Keratinocyte (primary cell): ENCODE data around the gene IL11. TPM values are rescaled to one million over a fixed set of nuclear protein-coding genes. Genes with fewer than 3 reads are reported as not detected.
A peak's percentile ranks its signal among the peaks of the same experiment; 100 is the strongest.

Experiments
- DNase-seq: peaks from one replicate; pipeline ENCODE4 v3.0.0-alpha.2; 2011; ENCODE audit warnings: low read depth, missing footprints, low spot score
- FAIRE-seq: peaks from 2 replicates; lab custom pipeline; 2011; peaks lifted over from hg19 to GRCh38; lab: Jason Lieb, UNC
- H2AFZ ChIP-seq: 2 replicates; pipeline ENCODE4 v1.6.0; 2012; ENCODE audit warnings: low read length, control low read depth, inconsistent platforms; ENCODE audit not compliant: control insufficient read depth
- H3K27ac ChIP-seq: 2 replicates; pipeline ENCODE4 v1.5.1; 2011; ENCODE audit warnings: low read length; ENCODE audit not compliant: control insufficient read depth, insufficient read depth
- H3K27me3 ChIP-seq: 3 replicates; pipeline ENCODE4 v1.6.0; 2011; ENCODE audit warnings: low read length; ENCODE audit not compliant: control insufficient read depth, insufficient read depth; ENCODE audit errors: extremely low read depth
- H3K36me3 ChIP-seq, 2 experiments: 2 replicates in 1 of 2; 3 replicates in 1 of 2; pipeline ENCODE4 v1.5.1; 2011; ENCODE audit warnings: low read length in 2 of 2, mild to moderate bottlenecking in 1 of 2; ENCODE audit not compliant: control insufficient read depth in 2 of 2, insufficient read depth in 2 of 2; ENCODE audit errors: extremely low read depth in 1 of 2
- H3K4me1 ChIP-seq: 3 replicates; pipeline ENCODE4 v1.5.1; 2011; ENCODE audit warnings: low read length; ENCODE audit not compliant: control insufficient read depth, insufficient read depth; ENCODE audit errors: extremely low read depth
- H3K4me2 ChIP-seq: 3 replicates; pipeline ENCODE4 v1.6.0; 2011; ENCODE audit warnings: low read depth, low read length; ENCODE audit not compliant: control insufficient read depth, insufficient read depth; ENCODE audit errors: extremely low read depth
- H3K4me3 ChIP-seq, 3 experiments: fragments of 200-600 bp in 1 of 3; sonication (generic) in 1 of 3; 2 replicates in 2 of 3; 3 replicates in 1 of 3; pipeline ENCODE4 v1.5.1; 2011 to 2016; ENCODE audit warnings: low read length in 3 of 3, mild to moderate bottlenecking in 3 of 3, control low read depth in 2 of 3, inconsistent platforms in 1 of 3, low read depth in 1 of 3, mixed read lengths in 1 of 3, mixed run types in 1 of 3, moderate library complexity in 1 of 3; ENCODE audit not compliant: control insufficient read depth in 2 of 3, insufficient read depth in 2 of 3; ENCODE audit errors: extremely low read depth in 1 of 3
- H3K79me2 ChIP-seq: 2 replicates; pipeline ENCODE4 v1.6.0; 2012; ENCODE audit warnings: low read length; ENCODE audit not compliant: control insufficient read depth, insufficient read depth
- H3K9ac ChIP-seq: 3 replicates; pipeline ENCODE4 v1.6.0; 2011; ENCODE audit warnings: low read length; ENCODE audit not compliant: control insufficient read depth, insufficient read depth; ENCODE audit errors: extremely low read depth
- H3K9me1 ChIP-seq: 3 replicates; pipeline ENCODE4 v1.6.0; 2011; ENCODE audit warnings: low read length; ENCODE audit not compliant: control insufficient read depth, insufficient read depth; ENCODE audit errors: extremely low read depth
- H3K9me3 ChIP-seq: 2 replicates; pipeline ENCODE4 v1.5.1; 2012; ENCODE audit warnings: low read depth, low read length; ENCODE audit not compliant: control insufficient read depth
- H4K20me1 ChIP-seq: 3 replicates; pipeline ENCODE4 v1.6.0; 2011; ENCODE audit warnings: low read length; ENCODE audit not compliant: control insufficient read depth, insufficient read depth; ENCODE audit errors: extremely low read depth
- CTCF ChIP-seq, 3 experiments: IDR thresholded peaks in 1 of 3; conservative IDR thresholded peaks in 1 of 3; optimal IDR thresholded peaks in 1 of 3; 2 replicates in 2 of 3; 3 replicates in 1 of 3; pipeline versions ENCODE3 to v1.5.1; 2011; ENCODE audit warnings: low read length in 3 of 3, mild to moderate bottlenecking in 3 of 3, moderate library complexity in 2 of 3, control low read depth in 1 of 3, inconsistent platforms in 1 of 3; ENCODE audit not compliant: insufficient read depth in 2 of 3; ENCODE audit errors: extremely low read depth in 1 of 3
- EZH2 ChIP-seq: IDR thresholded peaks from one replicate; pipeline ENCODE4 v1.6.1; 2012; ENCODE audit warnings: inconsistent platforms, mild to moderate bottlenecking, low read length, moderate library complexity
- dilution Hi-C: fragments of 300-500 bp; cut with MboI; formaldehyde crosslinking; loops from one replicate; pipeline ENCODE4 v1.7.0; 2020; ENCODE audit warnings: low sequenced_read_pairs; ENCODE audit not compliant: extremely low pct_ligation_motif_present
- polyA plus RNA-seq, 5 experiments: library from polyadenylated mRNA; depleted of rRNA in 3 of 5; stranded (reverse) in 3 of 5; stranded (forward) in 1 of 5; unstranded in 1 of 5; fragments of >200 nt; gene quantifications; 1 replicate in 1 of 5; 2 replicates in 3 of 5; 3 replicates in 1 of 5; pipeline versions ENCODE4 v1.2.1 to v1.2.3, GENCODE V29; 2011 to 2012; ENCODE audit warnings: missing spikeins in 2 of 5, low read depth in 1 of 5, low replicate concordance in 1 of 5

Gene IL11
- polyA plus RNA-seq, 1 donor (not counting 4 experiments of a cell fraction or from before 2014, with no cell fraction given): 2.2 TPM

- Histone ChIP-seq H3K4me3 (no peak overlapping the region), H3K4me1 (peaks cover 25% of the 10 kb centered on the region), H4K20me1 (peaks cover 44% of the 10 kb centered on the region), H3K4me2 (no peak overlapping the region), H3K9me3 (no peaks in the 10 kb centered on the region), H3K36me3 (peaks cover 31 to 35% of the 10 kb centered on the region in 2 experiments), H3K9ac (peak overlapping the region; percentile 7), H3K27ac (no peak overlapping the region), H3K27me3 (no peaks in the 10 kb centered on the region), H3K79me2 (peaks cover 43% of the 10 kb centered on the region), H2AFZ (no peak overlapping the region), H3K9me1 (peaks cover 12% of the 10 kb centered on the region)
- TF ChIP-seq CTCF (optimal IDR thresholded peaks at IDR 0.05 in 1 of 3, IDR thresholded peaks at IDR 0.05 in 1 of 3, conservative IDR thresholded peaks at IDR 0.05 in 1 of 3; ENCODE audit: extremely low read depth in 1 of 3, insufficient read depth in 2 of 3, low read length in 3 of 3) (no peak), EZH2 (no peak)
- no peak for FAIRE-seq
- dilution Hi-C loops: no loop called here
- DNase-seq: no peak
Observed at GRCh38 chr19:55389386-55390317, 19.4 kb upstream of the IL11 start.

- Histone ChIP-seq H3K27me3 (no peaks in the 10 kb centered on the region), H3K27ac (no peak overlapping the region), H2AFZ (no peak overlapping the region), H3K4me1 (peaks cover 30% of the 10 kb centered on the region), H3K9me1 (peaks cover 12% of the 10 kb centered on the region), H3K9ac (peak overlapping the region; percentile 92), H3K79me2 (peaks cover 43% of the 10 kb centered on the region), H3K4me3 (peak overlapping the region; percentile 76 to 97 (median 94)), H3K4me2 (peak overlapping the region; percentile 93), H3K36me3 (peaks cover 31 to 35% of the 10 kb centered on the region in 2 experiments), H4K20me1 (peaks cover 44% of the 10 kb centered on the region), H3K9me3 (no peaks in the 10 kb centered on the region)
- no peak for DNase-seq
- TF ChIP-seq EZH2 (no peak), CTCF (optimal IDR thresholded peaks at IDR 0.05 in 1 of 3, IDR thresholded peaks at IDR 0.05 in 1 of 3, conservative IDR thresholded peaks at IDR 0.05 in 1 of 3; ENCODE audit: extremely low read depth in 1 of 3, insufficient read depth in 2 of 3, low read length in 3 of 3) (no peak)
- dilution Hi-C loops: no loop called here
- FAIRE-seq: no peak
Observed at GRCh38 chr19:55387736-55388497, 17.7 kb upstream of the IL11 start.
